ENCODE results near the gene GTF2H1. TPM values are rescaled to one million over a fixed set of nuclear protein-coding genes. Genes with fewer than 3 reads are reported as not detected.
"Not testable (repeated sequence)": the region's sequence is repeated elsewhere in the genome, so short reads cannot be mapped to it uniquely, and the experiment has no call there.

The GTF2H1 gene
- polyA plus RNA-seq, 3 donors from 2014 or later: 24.3 to 33.8 (median 27.2) TPM

DNA sequence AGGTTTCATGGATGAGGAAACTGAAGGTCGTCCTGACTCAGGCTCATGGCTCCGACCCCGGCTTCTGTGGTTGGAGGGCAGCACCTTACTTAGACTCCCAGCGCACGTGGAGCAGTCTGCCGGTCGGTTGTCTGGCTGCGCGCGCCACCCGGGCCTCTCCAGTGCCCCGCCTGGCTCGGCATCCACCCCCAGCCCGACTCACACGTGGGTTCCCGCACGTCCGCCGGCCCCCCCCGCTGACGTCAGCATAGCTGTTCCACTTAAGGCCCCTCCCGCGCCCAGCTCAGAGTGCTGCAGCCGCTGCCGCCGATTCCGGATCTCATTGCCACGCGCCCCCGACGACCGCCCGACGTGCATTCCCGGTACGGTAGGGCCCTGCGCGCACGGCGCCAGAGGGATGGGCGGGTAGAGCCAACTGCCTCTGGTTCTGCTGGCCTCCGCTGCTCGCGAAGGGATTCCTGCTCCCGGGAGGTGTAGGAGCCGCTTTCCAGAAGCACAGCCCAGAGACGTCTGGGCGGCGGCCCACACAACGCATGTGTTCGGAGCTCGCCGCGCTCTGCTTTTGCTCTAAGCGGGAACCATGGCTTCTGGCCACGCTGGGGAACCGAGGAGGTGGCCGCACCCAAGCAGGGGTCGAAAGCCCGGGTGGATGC, 72.0 kb downstream of the GTF2H1 start, which contains the start of gene LDHA:
LDHA (plus strand) TSS at position 289 of the 653 bp plus-strand sequence. CDS start 2,280 bp downstream, outside the sequence.
- Mint-ChIP-seq H3K27ac (peak within 1 kb of the TSS; percentile 94 to 99 (median 98)), H3K36me3 (peaks cover 8 to 14% (median 8%) of the 10 kb centered on the region in 3 donors), H3K4me1 (peaks cover 44 to 56% of the 10 kb centered on the region in 2 donors), H3K4me3 (peak within 1 kb of the TSS; percentile 96 to 98 (median 97)), H3K9me3 (peaks cover 0 to 2% (median 0%) of the 10 kb centered on the region in 6 donors), H3K27me3 (ENCODE audit: low read depth in 3 of 3) (peaks cover 23 to 32% (median 31%) of the 10 kb centered on the region in 3 donors)
- peak; percentile 94 to 98 (median 97) for DNase-seq

DNA sequence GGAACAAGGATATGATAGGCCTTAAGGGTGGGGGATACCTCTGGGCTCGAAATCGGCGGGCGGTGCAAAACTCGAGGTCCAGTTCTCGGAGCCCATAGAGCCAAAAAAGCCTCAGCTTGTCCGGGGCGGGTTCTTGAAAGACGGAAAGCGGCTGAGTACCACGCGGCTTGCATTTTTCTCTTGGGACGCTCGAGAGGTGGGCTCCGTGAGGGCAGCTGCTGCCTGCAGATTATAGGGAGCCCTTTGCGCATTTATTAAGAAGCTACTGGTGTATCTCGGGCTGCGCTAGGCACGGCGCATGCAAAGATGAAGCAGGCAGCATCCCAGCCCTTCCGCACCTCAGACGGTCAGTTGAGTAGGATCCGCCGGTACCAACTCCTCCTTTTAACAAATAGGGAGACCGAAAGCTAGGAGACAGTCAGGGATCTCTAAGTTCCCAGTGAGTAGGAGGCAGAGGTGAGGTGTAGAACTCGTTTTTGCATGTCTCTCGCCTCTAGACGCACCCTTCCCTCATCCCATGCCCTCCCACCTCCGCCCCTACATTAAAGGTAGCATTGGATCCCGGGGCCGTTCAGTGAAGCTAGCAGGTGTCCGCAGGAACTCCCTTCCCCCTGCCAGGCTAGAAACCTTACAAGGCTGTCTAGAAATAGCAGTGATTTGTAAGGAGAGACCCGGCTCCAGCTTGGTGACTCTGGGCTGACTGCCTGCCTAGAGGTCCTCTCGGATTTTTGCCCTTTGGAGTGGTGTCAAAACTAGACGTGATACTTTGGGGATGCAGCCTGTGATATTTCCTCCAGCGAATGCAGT, 72.8 kb downstream of the GTF2H1 start:
- peaks cover 48 to 63% of the 10 kb centered on the region in 2 donors for H3K4me1 Mint-ChIP-seq
- peak overlapping the region; percentile 94 to 99 (median 98) for H3K27ac Mint-ChIP-seq
- DNase-seq: peak in 1 of 3 donors; percentile 30
- peaks cover 25 to 32% (median 31%) of the 10 kb centered on the region in 3 donors for H3K27me3 Mint-ChIP-seq (ENCODE audit: low read depth in 3 of 3)
- H3K36me3 Mint-ChIP-seq: peaks cover 13 to 21% (median 14%) of the 10 kb centered on the region in 3 donors
- peaks cover 0 to 2% (median 0%) of the 10 kb centered on the region in 6 donors for H3K9me3 Mint-ChIP-seq
- H3K4me3 Mint-ChIP-seq: peak overlapping the region; percentile 96 to 98 (median 97)

DNA sequence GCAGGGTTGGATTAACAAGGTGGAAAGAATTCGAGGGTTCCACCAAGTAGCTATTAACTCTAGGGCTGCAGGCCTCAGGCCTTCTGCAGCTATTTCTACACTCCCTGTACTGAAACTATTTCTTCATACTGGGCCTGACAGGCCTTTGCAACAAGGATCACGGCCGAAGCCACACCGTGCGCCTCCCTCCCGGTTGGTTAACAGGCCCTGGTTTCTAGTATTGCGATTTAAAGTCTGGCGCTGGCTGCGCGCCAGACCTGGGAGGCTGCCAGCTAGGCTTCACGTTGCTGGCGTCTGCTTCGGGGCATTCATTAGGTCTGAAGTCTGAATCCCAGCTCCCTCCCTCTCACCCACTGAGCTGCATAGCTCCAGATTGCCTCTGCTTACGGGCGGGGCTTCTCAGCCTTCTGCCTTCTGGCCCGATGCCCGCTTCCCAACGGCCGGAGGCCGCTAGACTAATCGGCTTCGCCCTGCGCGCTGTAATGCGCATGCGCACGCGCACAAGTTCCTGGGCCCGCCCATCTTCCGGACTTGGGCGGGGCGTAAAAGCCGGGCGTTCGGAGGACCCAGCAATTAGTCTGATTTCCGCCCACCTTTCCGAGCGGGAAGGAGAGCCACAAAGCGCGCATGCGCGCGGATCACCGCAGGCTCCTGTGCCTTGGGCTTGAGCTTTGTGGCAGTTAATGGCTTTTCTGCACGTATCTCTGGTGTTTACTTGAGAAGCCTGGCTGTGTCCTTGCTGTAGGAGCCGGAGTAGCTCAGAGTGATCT, 73.6 kb downstream of the GTF2H1 start:
- Mint-ChIP-seq H3K4me3 (peak overlapping the region; percentile 96 to 98 (median 97)), H3K9me3 (peaks cover 0 to 2% (median 0%) of the 10 kb centered on the region in 6 donors), H3K27me3 (ENCODE audit: low read depth in 3 of 3) (peaks cover 25 to 34% (median 32%) of the 10 kb centered on the region in 3 donors), H3K27ac (peak overlapping the region; percentile 94 to 99 (median 98)), H3K36me3 (peaks cover 18 to 28% (median 19%) of the 10 kb centered on the region in 3 donors), H3K4me1 (peaks cover 50 to 69% of the 10 kb centered on the region in 2 donors)
- peak; percentile 96 to 97 (median 97) for DNase-seq

DNA sequence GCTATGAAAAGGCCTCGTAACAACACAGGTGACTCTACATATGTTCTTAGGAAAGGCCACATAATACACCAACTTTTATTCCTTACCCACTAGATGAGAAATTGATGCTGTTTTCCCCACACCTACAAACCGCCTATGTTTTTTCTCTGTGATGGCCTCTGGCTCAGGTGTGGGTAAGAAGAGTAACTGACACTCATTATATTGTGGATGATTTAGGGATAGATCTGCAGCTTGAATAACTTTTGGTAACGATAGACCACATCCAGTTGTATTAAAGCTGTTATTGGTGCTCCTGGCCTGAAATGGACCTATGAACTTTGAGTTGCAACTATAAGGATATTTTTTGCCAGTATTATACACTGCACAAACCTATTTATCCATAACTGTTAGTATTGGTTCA, 75.6 kb downstream of the GTF2H1 start:
- Mint-ChIP-seq H3K4me3 (no peak overlapping the region), H3K9me3 (peaks cover 0 to 2% (median 0%) of the 10 kb centered on the region in 6 donors), H3K36me3 (peaks cover 18 to 34% (median 19%) of the 10 kb centered on the region in 3 donors), H3K4me1 (peaks cover 47 to 65% of the 10 kb centered on the region in 2 donors), H3K27me3 (ENCODE audit: low read depth in 3 of 3) (peaks cover 25 to 34% (median 34%) of the 10 kb centered on the region in 3 donors), H3K27ac (peak overlapping the region in 4 of 6 donors; percentile 28 to 71 (median 48))
- no peak for DNase-seq

DNA sequence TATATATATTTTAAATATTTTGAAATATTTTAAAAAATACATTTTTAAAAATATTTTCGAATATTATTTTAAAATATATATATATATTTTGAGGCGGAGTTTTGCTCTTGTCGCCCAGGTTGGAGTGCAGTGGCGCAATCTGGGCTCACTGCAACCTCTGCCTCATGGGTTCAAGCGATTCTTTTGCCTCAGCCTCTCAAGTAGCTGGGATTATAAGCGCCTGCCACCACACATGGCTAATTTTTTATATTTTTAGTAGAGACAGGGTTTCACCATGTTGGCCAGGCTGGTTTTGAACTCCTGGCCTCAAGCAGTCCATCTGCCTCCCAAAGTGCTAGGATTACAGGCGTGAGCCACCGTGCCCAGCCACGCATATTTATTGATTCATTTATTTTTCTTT, 78.7 kb downstream of the GTF2H1 start:
- Mint-ChIP-seq H3K36me3 (peaks cover 29 to 48% (median 34%) of the 10 kb centered on the region in 3 donors), H3K27ac (peak overlapping the region in 1 of 6 donors; percentile 9), H3K4me1 (peaks cover 23 to 37% of the 10 kb centered on the region in 2 donors), H3K27me3 (ENCODE audit: low read depth in 3 of 3) (peaks cover 10 to 17% (median 14%) of the 10 kb centered on the region in 3 donors)
- not testable (repeated sequence) for DNase-seq, H3K9me3 Mint-ChIP-seq, H3K4me3 Mint-ChIP-seq

DNA sequence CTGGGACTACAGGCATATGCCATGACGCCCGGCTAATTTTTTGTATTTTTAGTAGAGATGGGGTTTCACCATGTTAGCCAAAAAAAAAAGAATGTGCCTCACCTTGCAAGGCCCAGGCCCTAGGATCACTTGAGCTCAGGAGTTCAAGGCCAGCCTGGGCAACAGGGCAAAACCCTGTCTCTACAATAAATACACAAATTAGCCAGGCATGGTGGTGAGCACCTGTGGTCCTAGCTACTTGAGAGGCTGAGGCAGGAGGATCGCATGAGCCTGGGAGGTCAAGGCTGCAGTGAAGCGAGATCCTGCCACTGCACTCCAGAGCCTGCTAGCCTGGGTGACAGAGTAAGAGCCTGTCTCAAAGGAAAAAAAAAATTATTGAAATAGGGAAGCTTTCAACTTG, 81.7 kb downstream of the GTF2H1 start:
- Mint-ChIP-seq H3K4me3 (no peak overlapping the region), H3K27me3 (ENCODE audit: low read depth in 3 of 3) (peaks cover 3 to 7% (median 6%) of the 10 kb centered on the region in 3 donors), H3K4me1 (peaks cover 7 to 16% of the 10 kb centered on the region in 2 donors), H3K36me3 (peaks cover 32 to 52% (median 35%) of the 10 kb centered on the region in 3 donors), H3K27ac (no peak overlapping the region), H3K9me3 (no peaks in the 10 kb centered on the region)
- DNase-seq: no peak

DNA sequence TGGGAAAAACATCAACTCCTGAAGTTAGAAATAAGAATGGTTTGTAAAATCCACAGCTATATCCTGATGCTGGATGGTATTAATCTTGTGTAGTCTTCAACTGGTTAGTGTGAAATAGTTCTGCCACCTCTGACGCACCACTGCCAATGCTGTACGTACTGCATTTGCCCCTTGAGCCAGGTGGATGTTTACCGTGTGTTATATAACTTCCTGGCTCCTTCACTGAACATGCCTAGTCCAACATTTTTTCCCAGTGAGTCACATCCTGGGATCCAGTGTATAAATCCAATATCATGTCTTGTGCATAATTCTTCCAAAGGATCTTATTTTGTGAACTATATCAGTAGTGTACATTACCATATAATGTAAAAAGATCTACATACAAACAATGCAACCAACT, 85.0 kb downstream of the GTF2H1 start:
- H3K4me3 Mint-ChIP-seq; H3K9me3 Mint-ChIP-seq; DNase-seq; H3K27me3 Mint-ChIP-seq (ENCODE audit: low read depth in 3 of 3); H3K27ac Mint-ChIP-seq: not testable (repeated sequence)
- Mint-ChIP-seq H3K36me3 (peaks cover 22 to 34% (median 30%) of the 10 kb centered on the region in 3 donors), H3K4me1 (peaks cover 5 to 11% of the 10 kb centered on the region in 2 donors)

DNA sequence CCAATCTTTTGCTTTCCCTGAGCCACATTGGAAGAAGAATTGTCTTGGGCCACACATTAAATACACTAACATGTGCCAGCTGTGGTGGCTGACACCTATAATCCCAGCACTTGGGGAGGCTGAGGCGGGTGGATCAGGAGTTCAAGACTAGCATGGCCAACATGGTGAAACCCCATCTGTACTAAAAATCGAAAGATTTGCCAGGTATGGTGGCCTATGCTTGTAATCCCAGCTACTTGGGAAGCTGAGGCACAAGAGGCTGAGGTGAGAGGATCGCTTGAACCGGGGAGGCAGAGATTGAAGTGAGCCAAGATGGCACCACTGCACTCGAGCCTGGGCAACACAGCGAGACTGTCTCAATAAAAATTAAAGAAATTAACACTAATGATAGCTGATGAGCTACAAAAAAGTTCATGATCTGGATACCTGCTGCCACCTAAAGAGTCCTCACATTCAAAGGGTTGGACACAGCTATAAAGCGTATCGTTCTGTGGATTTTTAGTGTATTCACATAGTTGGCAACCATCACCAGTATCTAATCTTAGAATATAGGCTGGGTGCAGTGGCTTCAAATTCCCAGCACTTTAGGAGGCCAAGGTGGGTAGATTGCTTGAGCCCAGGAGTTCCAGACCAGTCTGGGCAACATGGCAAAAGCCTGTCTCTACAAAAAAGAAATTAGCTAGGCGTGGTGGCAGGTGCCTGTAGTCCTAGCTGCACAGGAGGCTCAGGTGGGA, 86.4 kb downstream of the GTF2H1 start:
- DNase-seq: no peak
- Mint-ChIP-seq H3K4me3 (no peak overlapping the region), H3K9me3 (peaks cover 0 to 1% (median 0%) of the 10 kb centered on the region in 6 donors), H3K27me3 (ENCODE audit: low read depth in 3 of 3) (peaks cover 1 to 7% (median 2%) of the 10 kb centered on the region in 3 donors), H3K36me3 (peaks cover 14 to 25% (median 21%) of the 10 kb centered on the region in 3 donors), H3K4me1 (peaks cover 5 to 14% of the 10 kb centered on the region in 2 donors), H3K27ac (peak overlapping the region in 2 of 6 donors; percentile 21 to 50)

DNA sequence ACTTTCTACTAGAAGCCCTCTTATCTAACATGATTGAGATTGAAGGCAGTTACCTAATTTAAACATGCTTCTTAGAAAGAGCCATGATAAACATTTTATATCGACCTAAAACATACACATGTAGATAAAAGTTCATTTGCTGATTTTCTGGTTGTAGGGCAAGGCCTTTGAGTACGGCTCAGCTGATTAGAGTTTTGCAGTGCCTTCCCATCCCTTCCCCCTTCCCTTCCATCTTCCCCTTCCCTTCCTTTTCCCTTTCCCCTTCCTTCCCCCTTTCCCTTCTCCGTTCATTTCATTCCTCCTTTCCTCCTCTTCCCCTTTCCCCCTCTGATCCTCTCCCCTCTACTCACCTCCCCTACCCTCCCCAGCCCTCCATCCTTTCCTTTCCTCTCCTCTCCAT, 94.1 kb downstream of the GTF2H1 start:
- no peak for DNase-seq
- Mint-ChIP-seq H3K36me3 (no peaks in the 10 kb centered on the region), H3K27me3 (ENCODE audit: low read depth in 3 of 3) (peaks cover 0 to 2% (median 2%) of the 10 kb centered on the region in 3 donors), H3K9me3 (peaks cover 0 to 2% (median 0%) of the 10 kb centered on the region in 6 donors), H3K4me1 (peaks cover 8 to 10% of the 10 kb centered on the region in 2 donors), H3K27ac (no peak overlapping the region), H3K4me3 (no peak overlapping the region)

Other genes starting within 250 kb of the GTF2H1 start
- 10 to 100 TPM in 2 of 3 donors, 1 to 10 TPM in 1; 8.5 to 18.5 (median 13.0) TPM for gene SAAL1, start 216.5 kb upstream of the GTF2H1 start, polyA plus RNA-seq
- gene MRGPRX3, start 190.0 kb upstream of the GTF2H1 start, polyA plus RNA-seq: not detected
- gene MRGPRX4, start 149.7 kb upstream of the GTF2H1 start, polyA plus RNA-seq: not detected
- gene SAA4, start 85.8 kb upstream of the GTF2H1 start, polyA plus RNA-seq: not detected
- gene SAA2, start 73.9 kb upstream of the GTF2H1 start, polyA plus RNA-seq: not detected
- gene SAA1, start 56.3 kb upstream of the GTF2H1 start, polyA plus RNA-seq: not detected
- 10 to 100 TPM; 10.4 to 15.1 (median 13.0) TPM for gene HPS5, start 427 bp upstream of the GTF2H1 start, polyA plus RNA-seq
- 100 to 1,000 TPM; 395 to 593 (median 422) TPM for gene LDHA, start 72.0 kb downstream of the GTF2H1 start, polyA plus RNA-seq
- not detected for gene LDHC, start 89.8 kb downstream of the GTF2H1 start, polyA plus RNA-seq
- gene LDHAL6A, start 133.3 kb downstream of the GTF2H1 start, polyA plus RNA-seq: under 1 TPM in 1 of 3 donors, not detected in 2; 0.79 TPM
- gene TSG101, start 204.4 kb downstream of the GTF2H1 start, polyA plus RNA-seq: 10 to 100 TPM; 41.3 to 88.3 (median 74.5) TPM